Neural cell (in vitro differentiated cells): ENCODE results near the gene KRT78. TPM values are rescaled to one million over a fixed set of nuclear protein-coding genes. Genes with fewer than 3 reads are reported as not detected.

Experiments used
- H2AFZ ChIP-seq: fragments of 200-600, 300-800 bp; sonication (generic), shearing (Covaris generic); 2 replicates; pipeline ENCODE4 v1.6.0; 2014; ENCODE audit warnings: low read depth, mild to moderate bottlenecking, antibody characterized with exemption, low read length, moderate library complexity
- H3F3A ChIP-seq: fragments of 200-600 bp; shearing (Covaris generic); 2 replicates; pipeline ENCODE4 v1.6.1; 2016; ENCODE audit warnings: mild to moderate bottlenecking, moderate library complexity, mixed read lengths, antibody characterized with exemption, low read length; ENCODE audit not compliant: insufficient read depth, poor library complexity, severe bottlenecking
- H3K27ac ChIP-seq: fragments of 200-600, 300-800 bp; sonication (generic), shearing (Covaris generic); 2 replicates; pipeline ENCODE4 v1.5.1; 2014; ENCODE audit warnings: mild to moderate bottlenecking, low read length, moderate library complexity
- H3K27me3 ChIP-seq: fragments of 300-800, 200-600 bp; sonication (generic), shearing (Covaris generic); 2 replicates; pipeline ENCODE4 v1.6.0; 2014; ENCODE audit warnings: mild to moderate bottlenecking, low read depth, low read length, moderate library complexity; ENCODE audit not compliant: insufficient read depth
- H3K36me3 ChIP-seq: fragments of 300-800, 200-600 bp; sonication (generic), shearing (Covaris generic); 2 replicates; pipeline ENCODE4 v1.5.1; 2014; ENCODE audit warnings: mild to moderate bottlenecking, antibody characterized with exemption, low read length, moderate library complexity; ENCODE audit not compliant: insufficient read depth
- H3K4me2 ChIP-seq: fragments of 300-800, 200-600 bp; sonication (generic), shearing (Covaris generic); 2 replicates; pipeline ENCODE4 v1.6.0; 2014; ENCODE audit warnings: mild to moderate bottlenecking, low read length
- H3K4me3 ChIP-seq: fragments of 300-800, 200-600 bp; sonication (generic), shearing (Covaris generic); 2 replicates; pipeline ENCODE4 v1.5.1; 2014; ENCODE audit warnings: mild to moderate bottlenecking, low read length, moderate library complexity
- H3K79me2 ChIP-seq: fragments of 200-600 bp; shearing (Covaris generic); replicated peaks from 2 replicates; pipeline ENCODE4 v1.6.0; 2014; ENCODE audit warnings: mild to moderate bottlenecking, low read length, moderate library complexity; ENCODE audit not compliant: insufficient read depth
- H3K9ac ChIP-seq: fragments of 300-800, 200-600 bp; sonication (generic), shearing (Covaris generic); 2 replicates; pipeline ENCODE4 v1.6.1; 2016; ENCODE audit warnings: mild to moderate bottlenecking, low read length, mixed read lengths
- H3K9me2 ChIP-seq: fragments of 200-600 bp; shearing (Covaris generic); 2 replicates; pipeline ENCODE4 v1.6.1; 2016; ENCODE audit warnings: mild to moderate bottlenecking, low read length, mixed read lengths; ENCODE audit not compliant: insufficient read depth
- H3K9me3 ChIP-seq: fragments of 200-600, 300-800 bp; sonication (generic), shearing (Covaris generic); 2 replicates; pipeline ENCODE4 v1.6.1; 2016; ENCODE audit warnings: mild to moderate bottlenecking, mixed run types, low read length, moderate library complexity, mixed read lengths
- H4K20me1 ChIP-seq: fragments of 200-600 bp; shearing (Covaris generic); 2 replicates; pipeline ENCODE4 v1.6.1; 2016; ENCODE audit warnings: mild to moderate bottlenecking, mixed run types; ENCODE audit not compliant: insufficient read depth
- EP300 ChIP-seq: fragments of 450-650 bp; conservative IDR thresholded peaks from 2 replicates; pipeline ENCODE4 v1.6.1; 2014; ENCODE audit warnings: antibody characterized with exemption, mild to moderate bottlenecking, moderate library complexity; ENCODE audit not compliant: poor library complexity, severe bottlenecking
- EZH2 ChIP-seq: fragments of 200-600, 300-800 bp; shearing (Covaris generic), sonication (generic); IDR thresholded peaks from 2 replicates; pipeline ENCODE4 v1.6.1; 2014; ENCODE audit warnings: antibody characterized with exemption, low read length, borderline replicate concordance, mild to moderate bottlenecking; ENCODE audit not compliant: insufficient read depth, poor library complexity, severe bottlenecking
- MXI1 ChIP-seq: fragments of 450-650 bp; conservative IDR thresholded peaks from 2 replicates; pipeline ENCODE4 v1.6.1; 2014; ENCODE audit warnings: antibody characterized with exemption, mild to moderate bottlenecking; ENCODE audit not compliant: poor library complexity, severe bottlenecking
- POLR2AphosphoS5 ChIP-seq: IDR thresholded peaks from 2 replicates; pipeline ENCODE4 v1.6.1; 2012
- RAD21 ChIP-seq: fragments of 450-650 bp; conservative IDR thresholded peaks from 2 replicates; pipeline ENCODE4 v1.6.1; 2014; ENCODE audit warnings: antibody characterized with exemption, mild to moderate bottlenecking, moderate library complexity
- SMC3 ChIP-seq: fragments of 450-650 bp; conservative IDR thresholded peaks from 2 replicates; pipeline ENCODE4 v1.6.1; 2014; ENCODE audit warnings: antibody characterized with exemption, mild to moderate bottlenecking, moderate library complexity; ENCODE audit not compliant: poor library complexity
- TAF1 ChIP-seq: IDR thresholded peaks from 2 replicates; pipeline ENCODE4 v1.6.1; 2012; ENCODE audit warnings: low read depth
- polyA plus RNA-seq: library from polyadenylated mRNA; depleted of rRNA; stranded (reverse); fragments of >200 nt; gene quantifications from 2 replicates; pipeline ENCODE4 v1.2.3, GENCODE V29; 2014
- TF ChIP-seq, protein P1 (sequence below): IDR thresholded peaks from 2 replicates; pipeline ENCODE4 v1.6.1; 2012; ENCODE audit warnings: borderline replicate concordance
- TF ChIP-seq, protein P2 (sequence below): fragments of 450-650 bp; IDR thresholded peaks from 2 replicates; pipeline ENCODE4 v1.5.1; 2014; ENCODE audit warnings: antibody characterized with exemption, mild to moderate bottlenecking, moderate library complexity; ENCODE audit not compliant: poor library complexity, severe bottlenecking

The KRT78 gene
- polyA plus RNA-seq, 1 donor from 2014 or later = not detected

DNA sequence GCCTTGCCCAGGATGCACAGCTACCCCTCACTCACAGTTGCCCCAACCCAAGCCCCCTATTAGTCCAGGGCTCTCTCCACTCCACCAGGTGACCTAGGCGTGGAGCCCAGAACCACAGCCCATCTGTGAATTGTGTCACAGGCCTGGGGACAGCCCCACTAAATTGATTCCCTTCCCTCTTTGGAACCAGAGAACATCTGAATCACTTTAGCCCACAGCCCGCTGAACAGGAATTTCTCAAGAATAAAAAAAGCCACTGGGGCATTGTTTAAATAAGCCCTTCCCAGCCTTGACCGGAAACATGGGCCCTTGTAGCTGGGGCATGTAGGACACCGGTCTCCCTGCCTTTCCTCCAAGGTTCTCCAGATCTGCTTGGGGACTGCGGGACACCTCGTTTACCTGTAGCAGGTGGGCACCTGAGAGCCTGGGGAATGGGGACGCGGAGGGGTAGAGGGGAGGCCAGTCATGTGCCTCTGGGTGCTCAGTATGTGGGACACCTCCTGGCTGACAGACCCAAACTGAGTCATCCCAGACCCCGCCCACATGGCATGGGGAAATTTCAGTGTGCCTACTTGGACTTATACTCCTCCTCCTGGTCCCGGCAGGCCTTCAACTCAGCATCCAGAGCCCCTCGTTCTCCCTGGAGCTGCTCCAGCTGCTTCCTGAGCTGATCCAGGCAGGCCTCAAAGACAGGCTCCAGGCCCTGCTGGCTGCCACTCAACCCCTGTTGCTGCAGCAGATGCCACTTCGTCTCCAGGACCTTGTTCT lies 1.3 kb downstream of the KRT78 start:
- no peak overlapping the region for H3K4me2 ChIP-seq

DNA sequence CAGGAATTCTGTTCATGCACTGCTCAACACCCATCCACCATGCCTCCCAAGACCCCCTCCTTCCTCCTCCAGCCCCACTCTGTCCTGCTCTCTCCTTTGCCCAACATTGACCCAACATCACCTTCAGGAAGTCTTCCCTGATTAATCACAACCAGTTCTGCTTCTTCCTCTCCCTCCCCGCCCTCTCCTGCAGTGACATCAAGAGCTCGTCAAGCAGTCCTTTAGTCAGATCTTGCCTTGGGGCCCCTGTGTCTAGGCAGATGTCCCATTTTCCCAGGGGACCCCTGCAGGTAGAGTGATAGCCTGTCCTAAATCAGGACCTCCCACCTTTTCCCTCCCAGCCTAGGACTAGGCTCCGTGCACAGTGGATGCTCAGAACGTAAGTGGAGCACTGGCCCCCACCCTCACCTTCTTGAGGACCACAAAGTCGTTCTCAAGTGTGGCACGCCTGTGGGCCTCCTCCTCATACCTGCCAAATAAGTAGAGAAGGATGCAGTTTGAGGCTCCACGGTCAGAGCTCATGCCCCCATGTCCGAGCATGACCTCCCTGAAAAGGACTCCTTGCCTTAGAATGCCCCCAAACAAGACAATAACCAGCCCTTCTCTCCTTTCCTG lies 2.3 kb downstream of the KRT78 start:
- H3K4me2 ChIP-seq = no peak overlapping the region
- H3K79me2 ChIP-seq = no peaks in the 10 kb centered on the region
- H3K27ac ChIP-seq = no peak overlapping the region
- no peaks in the 10 kb centered on the region for H3K36me3 ChIP-seq
- H3F3A ChIP-seq = no peaks in the 10 kb centered on the region
- H3K9me3 ChIP-seq = no peaks in the 10 kb centered on the region
- no peaks in the 10 kb centered on the region for H4K20me1 ChIP-seq
- TF ChIP-seq POLR2AphosphoS5 (no peak), MXI1 (no peak), SMC3 (no peak), EZH2 (no peak), TAF1 (no peak), RAD21 (no peak), EP300 (no peak)
- TF ChIP-seq, protein P1, sequence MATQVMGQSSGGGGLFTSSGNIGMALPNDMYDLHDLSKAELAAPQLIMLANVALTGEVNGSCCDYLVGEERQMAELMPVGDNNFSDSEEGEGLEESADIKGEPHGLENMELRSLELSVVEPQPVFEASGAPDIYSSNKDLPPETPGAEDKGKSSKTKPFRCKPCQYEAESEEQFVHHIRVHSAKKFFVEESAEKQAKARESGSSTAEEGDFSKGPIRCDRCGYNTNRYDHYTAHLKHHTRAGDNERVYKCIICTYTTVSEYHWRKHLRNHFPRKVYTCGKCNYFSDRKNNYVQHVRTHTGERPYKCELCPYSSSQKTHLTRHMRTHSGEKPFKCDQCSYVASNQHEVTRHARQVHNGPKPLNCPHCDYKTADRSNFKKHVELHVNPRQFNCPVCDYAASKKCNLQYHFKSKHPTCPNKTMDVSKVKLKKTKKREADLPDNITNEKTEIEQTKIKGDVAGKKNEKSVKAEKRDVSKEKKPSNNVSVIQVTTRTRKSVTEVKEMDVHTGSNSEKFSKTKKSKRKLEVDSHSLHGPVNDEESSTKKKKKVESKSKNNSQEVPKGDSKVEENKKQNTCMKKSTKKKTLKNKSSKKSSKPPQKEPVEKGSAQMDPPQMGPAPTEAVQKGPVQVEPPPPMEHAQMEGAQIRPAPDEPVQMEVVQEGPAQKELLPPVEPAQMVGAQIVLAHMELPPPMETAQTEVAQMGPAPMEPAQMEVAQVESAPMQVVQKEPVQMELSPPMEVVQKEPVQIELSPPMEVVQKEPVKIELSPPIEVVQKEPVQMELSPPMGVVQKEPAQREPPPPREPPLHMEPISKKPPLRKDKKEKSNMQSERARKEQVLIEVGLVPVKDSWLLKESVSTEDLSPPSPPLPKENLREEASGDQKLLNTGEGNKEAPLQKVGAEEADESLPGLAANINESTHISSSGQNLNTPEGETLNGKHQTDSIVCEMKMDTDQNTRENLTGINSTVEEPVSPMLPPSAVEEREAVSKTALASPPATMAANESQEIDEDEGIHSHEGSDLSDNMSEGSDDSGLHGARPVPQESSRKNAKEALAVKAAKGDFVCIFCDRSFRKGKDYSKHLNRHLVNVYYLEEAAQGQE = no peak
- TF ChIP-seq, protein P2, sequence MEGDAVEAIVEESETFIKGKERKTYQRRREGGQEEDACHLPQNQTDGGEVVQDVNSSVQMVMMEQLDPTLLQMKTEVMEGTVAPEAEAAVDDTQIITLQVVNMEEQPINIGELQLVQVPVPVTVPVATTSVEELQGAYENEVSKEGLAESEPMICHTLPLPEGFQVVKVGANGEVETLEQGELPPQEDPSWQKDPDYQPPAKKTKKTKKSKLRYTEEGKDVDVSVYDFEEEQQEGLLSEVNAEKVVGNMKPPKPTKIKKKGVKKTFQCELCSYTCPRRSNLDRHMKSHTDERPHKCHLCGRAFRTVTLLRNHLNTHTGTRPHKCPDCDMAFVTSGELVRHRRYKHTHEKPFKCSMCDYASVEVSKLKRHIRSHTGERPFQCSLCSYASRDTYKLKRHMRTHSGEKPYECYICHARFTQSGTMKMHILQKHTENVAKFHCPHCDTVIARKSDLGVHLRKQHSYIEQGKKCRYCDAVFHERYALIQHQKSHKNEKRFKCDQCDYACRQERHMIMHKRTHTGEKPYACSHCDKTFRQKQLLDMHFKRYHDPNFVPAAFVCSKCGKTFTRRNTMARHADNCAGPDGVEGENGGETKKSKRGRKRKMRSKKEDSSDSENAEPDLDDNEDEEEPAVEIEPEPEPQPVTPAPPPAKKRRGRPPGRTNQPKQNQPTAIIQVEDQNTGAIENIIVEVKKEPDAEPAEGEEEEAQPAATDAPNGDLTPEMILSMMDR = no peak
- no peak overlapping the region for H3K9ac ChIP-seq
- no peaks in the 10 kb centered on the region for H3K27me3 ChIP-seq
- no peak overlapping the region for H2AFZ ChIP-seq
- H3K9me2 ChIP-seq = no peaks in the 10 kb centered on the region
- H3K4me3 ChIP-seq = no peak overlapping the region

More for the DNA sequence above, 1.3 kb downstream of the KRT78 start:
- H3K9me3 ChIP-seq = no peaks in the 10 kb centered on the region
- no peaks in the 10 kb centered on the region for H3K36me3 ChIP-seq
- H3K27me3 ChIP-seq = no peaks in the 10 kb centered on the region
- H3K9me2 ChIP-seq = no peaks in the 10 kb centered on the region
- TF ChIP-seq EZH2 = no peak
- no peak for TF ChIP-seq SMC3
- TF ChIP-seq EP300 = no peak
- no peak for TF ChIP-seq RAD21
- no peak for TF ChIP-seq MXI1
- no peak for TF ChIP-seq POLR2AphosphoS5
- H4K20me1 ChIP-seq = no peaks in the 10 kb centered on the region
- H3K27ac ChIP-seq = no peak overlapping the region
- no peak overlapping the region for H3K4me3 ChIP-seq
- no peak overlapping the region for H2AFZ ChIP-seq
- H3K9ac ChIP-seq = no peak overlapping the region
- no peaks in the 10 kb centered on the region for H3F3A ChIP-seq
- H3K79me2 ChIP-seq = no peaks in the 10 kb centered on the region
